HAP-1 (cell line): ENCODE data around the gene ACACB.
A peak's percentile ranks its signal among the peaks of the same experiment; 100 is the strongest.

Experiments used
- DNase-seq, 2 experiments: peaks; one replicate each; pipeline ENCODE4 v3.0.0-alpha.2; 2016 to 2020; ENCODE audit warnings: low spot score in 2 of 2
- H3K27me3 ChIP-seq: fragments of 250-450 bp; sonication (Bioruptor Pico); 2 replicates; pipeline ENCODE4 v1.5.1; 2020; ENCODE audit warnings: low read depth, mild to moderate bottlenecking, moderate library complexity
- H3K36me3 ChIP-seq: fragments of 250-450 bp; sonication (Bioruptor Pico); replicated peaks from 2 replicates; pipeline ENCODE4 v1.5.1; 2020; ENCODE audit warnings: mild to moderate bottlenecking
- H3K4me1 ChIP-seq: fragments of 250-450 bp; sonication (Bioruptor Pico); 2 replicates; pipeline ENCODE4 v1.5.1; 2020; ENCODE audit warnings: mild to moderate bottlenecking
- H3K4me3 ChIP-seq: fragments of 250-450 bp; sonication (Bioruptor Pico); 2 replicates; pipeline ENCODE4 v1.5.1; 2020; ENCODE audit warnings: mild to moderate bottlenecking, moderate library complexity
- H3K9me3 ChIP-seq: fragments of 250-450 bp; sonication (Bioruptor Pico); 2 replicates; pipeline ENCODE4 v1.5.1; 2020; ENCODE audit warnings: mild to moderate bottlenecking, moderate library complexity
- in situ Hi-C: fragments of 300-500 bp; cut with MboI; formaldehyde crosslinking; loops from 3 replicates; pipeline ENCODE4 v1.14.3; 2020; ENCODE audit warnings: low sequenced_read_pairs, inconsistent platforms, mixed read lengths

The ACACB gene

GRCh38 chr12:109115404-109115757 lies 1.0 kb upstream of the ACACB start:
- H3K4me1 ChIP-seq, result no peaks in the 10 kb centered on the region
- H3K9me3 ChIP-seq, result no peaks in the 10 kb centered on the region
- no peak for DNase-seq
- H3K27me3 ChIP-seq, result no peaks in the 10 kb centered on the region
- peaks cover under 1% of the 10 kb centered on the region for H3K36me3 ChIP-seq
- H3K4me3 ChIP-seq, result no peak overlapping the region
- in situ Hi-C loops, result no loop called here

- in situ Hi-C loops, result no loop called here
- Histone ChIP-seq H3K4me1 (no peaks in the 10 kb centered on the region), H3K9me3 (no peaks in the 10 kb centered on the region), H3K27me3 (no peaks in the 10 kb centered on the region), H3K36me3 (no peaks in the 10 kb centered on the region), H3K4me3 (no peak overlapping the region)
- no peak for DNase-seq
Measured at GRCh38 chr12:109116611-109116949, 193 bp downstream of the ACACB start.

DNA sequence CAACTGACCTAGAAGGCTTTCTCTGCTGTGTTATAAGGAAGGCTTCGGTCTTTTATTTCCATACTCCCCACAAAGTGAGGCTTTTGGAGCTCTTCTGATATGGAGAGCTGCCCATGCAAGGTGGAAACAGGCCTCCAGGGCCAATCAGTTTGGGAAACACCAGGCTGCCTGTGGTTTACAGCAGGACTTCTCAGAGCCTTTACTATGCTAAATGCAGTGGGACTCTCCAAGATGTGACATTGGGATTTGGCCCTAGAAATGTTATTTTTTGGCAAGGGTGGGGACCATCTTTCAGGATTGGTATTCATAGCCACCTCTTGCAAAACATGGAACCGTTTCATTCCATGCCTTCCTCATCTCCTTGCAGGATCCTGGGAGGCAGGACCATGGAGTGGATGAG lies 3.7 kb downstream of the ACACB start:
- in situ Hi-C loops, result no loop called here

DNA sequence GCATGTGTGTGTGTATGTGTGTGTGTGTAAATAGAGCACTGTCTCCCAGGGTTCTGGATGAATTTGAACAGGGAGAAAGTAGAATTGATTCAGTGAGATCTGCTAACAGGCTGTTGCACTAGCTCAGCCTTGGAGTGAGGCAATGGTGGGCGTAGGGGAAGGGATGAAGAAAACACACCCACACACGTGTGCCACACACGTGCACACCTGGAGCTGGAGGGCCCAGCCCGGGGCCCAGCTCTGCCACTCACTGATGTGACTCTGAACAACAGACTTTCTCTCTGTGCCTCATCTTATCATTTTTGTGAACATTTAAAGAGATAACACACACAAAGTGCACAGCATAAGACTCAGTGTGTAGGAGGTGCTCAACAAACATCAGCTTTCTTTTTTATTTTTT lies 4.2 kb downstream of the ACACB start:
- H3K4me1 ChIP-seq, result no peaks in the 10 kb centered on the region
- no peaks in the 10 kb centered on the region for H3K27me3 ChIP-seq
- no peak for DNase-seq
- H3K9me3 ChIP-seq, result no peaks in the 10 kb centered on the region
- H3K4me3 ChIP-seq, result no peak overlapping the region
- H3K36me3 ChIP-seq, result no peaks in the 10 kb centered on the region
- in situ Hi-C loops, result no loop called here

More for the DNA sequence above, 3.7 kb downstream of the ACACB start:
- Histone ChIP-seq H3K4me3 (no peak overlapping the region), H3K4me1 (no peaks in the 10 kb centered on the region), H3K27me3 (no peaks in the 10 kb centered on the region), H3K36me3 (no peaks in the 10 kb centered on the region), H3K9me3 (no peaks in the 10 kb centered on the region)
- no peak for DNase-seq

GRCh38 chr12:109121346-109121880 lies 5.0 kb downstream of the ACACB start:
- Histone ChIP-seq H3K36me3 (no peaks in the 10 kb centered on the region), H3K4me1 (no peaks in the 10 kb centered on the region)
- in situ Hi-C loops, result no loop called here

DNA sequence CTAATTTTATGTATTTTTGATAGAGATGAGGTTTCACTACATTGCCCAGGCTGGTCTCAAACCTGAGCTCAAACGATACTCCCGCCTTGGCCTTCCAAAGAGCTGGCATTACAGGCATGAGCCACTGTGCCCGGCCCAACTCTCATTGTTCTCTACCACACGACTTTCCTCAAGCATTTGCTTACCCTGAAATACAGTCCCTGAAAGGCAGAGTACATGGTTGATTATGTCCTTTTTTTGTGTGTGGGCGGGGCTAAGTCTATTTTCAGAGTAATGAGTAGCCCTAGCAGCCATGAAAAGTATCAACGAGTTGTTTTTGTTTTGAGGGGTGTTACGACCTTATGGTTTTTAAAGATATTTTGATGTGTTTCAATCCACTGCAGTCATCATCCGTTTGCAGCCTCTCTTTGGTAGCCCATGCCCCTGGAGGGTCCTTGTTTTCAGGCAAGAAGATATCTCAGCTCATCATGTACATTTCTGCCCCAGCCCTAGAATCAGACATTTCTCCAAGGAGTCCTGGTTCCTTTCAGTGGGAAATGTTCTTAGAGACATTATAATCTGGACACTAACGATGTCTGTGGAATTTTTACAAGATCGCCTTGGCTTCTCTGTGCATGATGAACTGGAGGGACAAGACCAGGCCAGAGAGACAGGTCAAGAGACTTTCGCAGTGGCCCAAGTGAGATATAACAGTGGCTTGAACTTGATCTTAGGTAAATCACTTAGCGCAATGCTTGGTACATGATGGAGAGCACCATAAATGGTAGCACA lies 8.7 kb downstream of the ACACB start:
- Histone ChIP-seq H3K36me3 (no peaks in the 10 kb centered on the region), H3K4me3 (no peak overlapping the region), H3K9me3 (no peaks in the 10 kb centered on the region), H3K4me1 (no peaks in the 10 kb centered on the region), H3K27me3 (no peaks in the 10 kb centered on the region)
- in situ Hi-C loops, result no loop called here
- DNase-seq, result no peak

More at GRCh38 chr12:109121346-109121880, 5.0 kb downstream of the ACACB start:
- Histone ChIP-seq H3K27me3 (no peaks in the 10 kb centered on the region), H3K4me3 (no peak overlapping the region), H3K9me3 (no peaks in the 10 kb centered on the region)
- DNase-seq, result no peak

GRCh38 chr12:109125791-109126190 lies 9.4 kb downstream of the ACACB start:
- in situ Hi-C loops, result no loop called here
- DNase-seq, result no peak

GRCh38 chr12:109126784-109127183 lies 10.4 kb downstream of the ACACB start:
- Histone ChIP-seq H3K4me3 (no peak overlapping the region), H3K9me3 (no peaks in the 10 kb centered on the region), H3K36me3 (no peaks in the 10 kb centered on the region), H3K27me3 (no peaks in the 10 kb centered on the region), H3K4me1 (no peaks in the 10 kb centered on the region)
- no peak for DNase-seq
- in situ Hi-C loops, result no loop called here

More at GRCh38 chr12:109125791-109126190, 9.4 kb downstream of the ACACB start:
- H3K4me3 ChIP-seq, result no peak overlapping the region
- H3K4me1 ChIP-seq, result no peaks in the 10 kb centered on the region
- no peaks in the 10 kb centered on the region for H3K36me3 ChIP-seq
- H3K9me3 ChIP-seq, result no peaks in the 10 kb centered on the region
- H3K27me3 ChIP-seq, result no peaks in the 10 kb centered on the region

- in situ Hi-C loops, result no loop called here
- H3K4me1 ChIP-seq, result no peaks in the 10 kb centered on the region
- H3K27me3 ChIP-seq, result no peaks in the 10 kb centered on the region
- no peak for DNase-seq
- H3K36me3 ChIP-seq, result no peaks in the 10 kb centered on the region
- no peaks in the 10 kb centered on the region for H3K9me3 ChIP-seq
- H3K4me3 ChIP-seq, result no peak overlapping the region
Measured at GRCh38 chr12:109127533-109128242, 11.3 kb downstream of the ACACB start.

DNA sequence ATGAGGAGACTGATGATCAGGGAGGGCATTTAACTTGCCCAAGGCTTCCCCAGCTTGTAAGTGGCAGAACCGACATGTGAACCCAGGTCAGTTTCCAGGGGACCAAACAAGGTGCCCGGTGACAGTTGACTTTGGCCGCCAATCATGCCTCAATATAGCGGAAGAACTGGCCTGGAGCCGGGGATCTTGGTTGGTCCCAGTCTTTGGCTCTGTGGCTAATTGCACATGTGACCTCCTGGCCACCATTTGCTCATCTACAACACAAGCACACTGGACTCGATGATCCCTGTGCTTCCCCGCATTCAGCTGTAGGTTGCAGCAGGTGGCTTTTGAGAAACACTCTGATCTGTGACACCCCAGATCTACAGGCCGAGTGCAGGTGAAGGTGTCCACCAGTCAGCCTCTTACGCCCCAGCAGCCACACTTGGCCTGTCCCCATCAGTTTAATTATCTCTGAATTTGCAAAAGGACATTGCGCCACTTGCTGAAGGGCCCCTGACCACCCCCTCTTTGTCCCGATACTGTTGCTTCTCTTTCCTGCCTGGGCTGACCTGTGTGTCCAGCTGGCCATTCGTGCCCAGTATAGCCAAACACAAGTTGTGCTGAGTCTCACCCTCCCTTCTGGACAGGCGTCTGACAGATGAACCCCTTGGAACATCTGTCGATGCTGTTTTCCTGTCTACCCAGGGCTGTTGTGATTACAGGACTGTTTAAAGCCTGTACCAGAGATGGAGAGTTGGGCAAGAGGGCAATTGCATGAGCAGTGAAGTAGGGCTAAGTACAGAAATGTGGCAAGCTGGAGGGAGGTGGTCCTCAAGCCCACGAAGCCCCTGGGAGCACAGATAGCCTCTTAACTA lies 14.1 kb downstream of the ACACB start:
- no peak for DNase-seq
- in situ Hi-C loops, result no loop called here

DNA sequence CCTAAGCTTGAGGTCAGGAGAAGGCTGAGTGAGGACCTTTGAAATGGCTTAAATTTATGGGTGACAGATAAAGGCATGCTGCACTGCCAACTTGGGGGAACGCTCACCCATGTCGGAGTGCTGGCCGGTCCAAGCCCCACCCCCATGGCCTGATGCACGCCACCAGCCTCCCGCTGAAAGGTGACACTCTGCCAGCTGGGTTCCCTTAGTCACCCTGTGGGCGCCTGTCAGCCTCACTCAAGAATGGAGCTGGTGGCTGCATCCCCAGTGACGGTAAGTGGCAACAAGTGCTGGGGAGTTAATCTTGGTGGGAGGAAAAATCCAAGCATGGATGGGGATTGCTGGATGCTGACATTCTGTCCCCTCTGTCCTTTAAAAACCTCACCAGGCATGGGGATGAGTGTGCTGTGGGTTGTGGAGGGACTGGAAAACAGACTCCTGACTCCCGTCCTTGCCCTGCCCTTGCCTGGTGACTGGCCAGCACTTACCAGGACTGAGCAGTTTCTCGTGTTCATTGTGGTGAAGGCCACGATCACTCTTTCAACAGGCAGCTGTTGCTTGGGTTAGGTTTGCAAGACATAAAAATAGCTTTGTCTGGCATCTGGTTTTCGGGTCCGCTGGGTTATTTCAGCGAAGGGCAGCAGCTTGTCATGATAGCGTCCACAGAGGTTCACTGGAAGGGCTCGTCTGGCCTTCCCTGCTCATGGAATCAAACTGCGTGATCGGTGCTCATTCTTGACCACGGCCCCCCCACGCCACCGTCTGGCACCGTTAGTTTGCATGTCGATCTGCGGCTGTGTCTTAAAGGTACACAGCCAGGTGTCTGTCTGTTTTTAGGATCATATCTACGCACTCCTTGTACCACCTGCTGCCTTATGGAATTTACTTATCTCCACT lies 15.0 kb downstream of the ACACB start:
- in situ Hi-C loops, result no loop called here
- Histone ChIP-seq H3K27me3 (no peaks in the 10 kb centered on the region), H3K36me3 (no peaks in the 10 kb centered on the region), H3K4me3 (no peak overlapping the region), H3K9me3 (no peaks in the 10 kb centered on the region), H3K4me1 (no peaks in the 10 kb centered on the region)
- DNase-seq, result no peak

More for the DNA sequence above, 14.1 kb downstream of the ACACB start:
- Histone ChIP-seq H3K4me3 (no peak overlapping the region), H3K27me3 (no peaks in the 10 kb centered on the region), H3K9me3 (no peaks in the 10 kb centered on the region), H3K4me1 (no peaks in the 10 kb centered on the region), H3K36me3 (no peaks in the 10 kb centered on the region)

DNA sequence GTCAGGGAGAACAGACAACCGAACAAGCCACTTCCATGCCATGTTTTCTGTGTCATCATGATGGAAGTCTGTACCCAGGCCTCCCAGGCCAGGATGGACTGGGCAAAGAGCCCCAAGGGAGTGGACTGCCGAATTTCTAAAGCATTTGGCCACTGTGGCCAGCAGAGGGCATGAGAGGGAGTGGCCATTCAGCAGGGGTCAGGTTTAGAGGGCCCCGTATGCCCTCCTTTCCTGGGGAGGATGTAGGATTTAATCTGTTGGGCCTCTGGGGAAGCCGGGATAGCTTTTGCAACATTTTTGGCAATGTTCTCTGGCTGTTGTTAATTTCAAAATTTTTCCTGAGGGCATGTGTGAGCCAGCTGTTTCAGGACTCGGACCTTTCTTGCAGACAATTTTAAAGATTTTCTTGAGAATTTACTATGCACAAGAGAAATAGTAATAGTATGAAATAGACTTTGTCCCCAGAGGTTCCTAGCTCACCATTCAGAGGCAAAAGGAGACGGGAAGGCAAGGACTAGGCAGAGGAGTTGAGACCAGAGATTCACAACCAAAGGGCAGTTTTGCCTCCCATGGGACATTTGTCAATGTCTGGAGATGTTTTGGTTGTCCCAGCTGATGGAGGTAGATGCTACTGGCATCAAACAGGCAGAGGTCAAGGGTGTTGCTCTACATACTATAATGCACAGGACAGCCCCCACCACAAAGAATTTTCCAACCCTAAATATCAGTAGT lies 18.0 kb downstream of the ACACB start:
- H3K9me3 ChIP-seq, result no peaks in the 10 kb centered on the region
- H3K4me3 ChIP-seq, result no peak overlapping the region
- in situ Hi-C loops, result no loop called here
- no peaks in the 10 kb centered on the region for H3K36me3 ChIP-seq
- peak in 1 of 2 experiments; percentile 36 for DNase-seq
- H3K4me1 ChIP-seq, result no peaks in the 10 kb centered on the region
- no peaks in the 10 kb centered on the region for H3K27me3 ChIP-seq
